Adrenal gland (tissue), 5 donors: ENCODE data around the gene PLEKHG4B.

Experiments
- POLR2A ChIP-seq, 2 donors: fragments of 450-650 bp; IDR thresholded peaks; one replicate each; pipeline ENCODE4 v1.6.1; 2017; ENCODE audit warnings: antibody characterized with exemption in 2 of 2, mild to moderate bottlenecking in 2 of 2, moderate library complexity in 1 of 2
- TF ChIP-seq, protein P1 (sequence below), 6 experiments: fragments of 450-650 bp in 4 of 6; fragments of 200-600 bp in 2 of 6; sonication (generic) in 1 of 6; IDR thresholded peaks; 1 replicate in 5 of 6; 2 replicates in 1 of 6; pipeline versions ENCODE4 v1.5.1 to v1.8.0; 2016 to 2021; ENCODE audit warnings: antibody characterized with exemption in 6 of 6, mild to moderate bottlenecking in 2 of 6, moderate library complexity in 1 of 6
- donor health status: DM: no; HTN: no; CAD: no.

GRCh38 chr5:230711-231110 lies 138.7 kb downstream of the PLEKHG4B start:
- TF ChIP-seq, protein P1, sequence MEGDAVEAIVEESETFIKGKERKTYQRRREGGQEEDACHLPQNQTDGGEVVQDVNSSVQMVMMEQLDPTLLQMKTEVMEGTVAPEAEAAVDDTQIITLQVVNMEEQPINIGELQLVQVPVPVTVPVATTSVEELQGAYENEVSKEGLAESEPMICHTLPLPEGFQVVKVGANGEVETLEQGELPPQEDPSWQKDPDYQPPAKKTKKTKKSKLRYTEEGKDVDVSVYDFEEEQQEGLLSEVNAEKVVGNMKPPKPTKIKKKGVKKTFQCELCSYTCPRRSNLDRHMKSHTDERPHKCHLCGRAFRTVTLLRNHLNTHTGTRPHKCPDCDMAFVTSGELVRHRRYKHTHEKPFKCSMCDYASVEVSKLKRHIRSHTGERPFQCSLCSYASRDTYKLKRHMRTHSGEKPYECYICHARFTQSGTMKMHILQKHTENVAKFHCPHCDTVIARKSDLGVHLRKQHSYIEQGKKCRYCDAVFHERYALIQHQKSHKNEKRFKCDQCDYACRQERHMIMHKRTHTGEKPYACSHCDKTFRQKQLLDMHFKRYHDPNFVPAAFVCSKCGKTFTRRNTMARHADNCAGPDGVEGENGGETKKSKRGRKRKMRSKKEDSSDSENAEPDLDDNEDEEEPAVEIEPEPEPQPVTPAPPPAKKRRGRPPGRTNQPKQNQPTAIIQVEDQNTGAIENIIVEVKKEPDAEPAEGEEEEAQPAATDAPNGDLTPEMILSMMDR (IDR thresholded peaks at IDR 0.05) = no peak
- TF ChIP-seq POLR2A (IDR thresholded peaks at IDR 0.05) = no peak
